Activated CD8-positive, alpha-beta memory T cell treated with anti-CD3 and anti-CD28 coated beads, Interleukin-2, amount 50 U/mL, for 24 hours (primary cell): ENCODE data around the gene LMBR1L.

Experiments
- DNase-seq: peaks from one replicate; pipeline ENCODE4 v3.0.0-alpha.2; 2020; ENCODE audit errors: extremely low read depth

The LMBR1L gene

DNA sequence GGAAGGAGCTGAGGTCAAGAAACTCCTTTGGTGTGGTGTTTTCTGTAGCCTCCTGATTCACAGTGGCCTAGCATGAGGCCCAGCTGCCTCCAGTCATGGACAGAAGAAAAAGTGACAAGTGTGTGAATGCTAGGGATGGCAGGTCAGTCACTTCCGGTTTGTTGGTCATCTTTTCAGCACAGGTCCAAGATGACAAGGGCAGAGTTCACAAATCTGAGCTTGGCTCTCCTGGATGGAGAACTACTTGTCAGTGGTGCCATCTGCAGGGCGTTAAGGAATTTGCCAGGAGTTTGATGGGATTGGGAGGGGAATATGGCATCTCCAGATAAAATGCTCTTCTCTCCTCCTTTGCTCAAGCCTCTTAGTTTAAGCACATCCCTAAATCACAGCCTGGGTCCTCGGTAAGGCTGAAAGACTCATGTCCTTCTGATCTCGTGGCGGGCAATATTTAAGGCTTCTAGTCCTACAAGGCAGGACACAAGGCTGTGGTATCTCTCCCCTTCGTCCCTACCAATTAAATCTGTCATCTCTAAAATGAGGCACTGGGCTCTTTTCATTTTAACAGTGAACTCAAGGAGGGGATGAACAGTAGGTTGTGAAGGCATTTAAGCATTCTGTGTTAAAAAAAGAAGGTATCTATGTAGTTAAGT, 10.5 kb upstream of the LMBR1L start:
- no peak for DNase-seq

DNA sequence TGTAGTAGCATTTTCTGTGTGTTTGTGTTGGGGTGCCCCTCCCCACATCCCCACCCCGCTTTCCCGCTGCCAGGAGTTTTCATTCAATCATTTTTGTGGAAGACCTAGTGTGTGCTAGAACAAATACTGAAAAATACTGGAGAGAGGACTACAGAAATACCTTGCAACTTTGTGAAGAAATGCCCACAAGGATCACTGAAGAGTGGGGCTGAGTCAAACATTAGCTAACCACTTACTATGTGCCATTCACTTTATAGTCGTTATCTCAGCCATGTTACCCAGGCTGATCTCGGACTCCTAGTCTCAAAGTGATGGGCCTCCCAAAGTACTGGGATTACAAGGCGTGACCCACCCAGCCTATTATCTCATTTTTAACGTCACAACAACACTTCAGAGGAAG, 559 bp upstream of the LMBR1L start:
- no peak for DNase-seq

DNA sequence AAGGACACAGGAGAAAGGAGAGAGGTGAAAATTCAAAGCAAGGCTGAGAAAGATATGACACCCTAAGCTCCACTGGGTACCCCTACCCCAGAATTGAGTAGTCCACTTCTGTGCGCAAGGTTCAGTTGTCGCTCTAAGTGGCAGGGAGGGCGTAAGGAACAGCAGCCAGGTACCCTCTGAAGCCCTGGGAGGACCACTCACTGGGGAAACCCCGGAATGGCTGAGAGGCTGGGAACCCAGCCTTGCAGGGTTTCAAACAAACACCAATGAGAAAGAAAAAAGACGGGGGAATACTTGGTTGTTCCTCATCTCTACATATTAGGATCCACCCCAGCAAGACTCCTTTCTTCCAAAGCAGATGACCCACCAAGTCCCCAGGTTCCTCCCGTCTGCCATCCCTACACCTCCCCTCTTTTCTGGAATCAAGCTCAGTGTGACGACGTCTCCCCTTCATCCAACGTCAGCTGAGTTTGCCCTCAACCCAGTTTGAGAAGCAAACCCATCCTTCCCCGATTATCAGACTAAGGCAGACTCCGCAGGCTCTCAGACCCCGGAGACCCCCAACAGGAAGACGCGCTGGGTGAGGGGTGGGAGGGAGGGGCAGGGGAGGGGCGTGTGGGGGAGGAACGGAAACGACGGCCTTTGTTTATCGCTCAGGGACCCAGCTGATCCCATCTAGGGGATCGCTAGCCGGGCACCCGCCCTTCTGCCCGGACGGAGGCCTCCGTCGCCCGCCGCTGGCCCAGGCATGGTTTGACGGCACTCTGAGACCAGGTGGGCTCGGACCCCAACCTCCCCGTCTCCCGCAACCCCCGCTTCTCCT, 795 bp downstream of the LMBR1L start:
- DNase-seq = no peak

DNA sequence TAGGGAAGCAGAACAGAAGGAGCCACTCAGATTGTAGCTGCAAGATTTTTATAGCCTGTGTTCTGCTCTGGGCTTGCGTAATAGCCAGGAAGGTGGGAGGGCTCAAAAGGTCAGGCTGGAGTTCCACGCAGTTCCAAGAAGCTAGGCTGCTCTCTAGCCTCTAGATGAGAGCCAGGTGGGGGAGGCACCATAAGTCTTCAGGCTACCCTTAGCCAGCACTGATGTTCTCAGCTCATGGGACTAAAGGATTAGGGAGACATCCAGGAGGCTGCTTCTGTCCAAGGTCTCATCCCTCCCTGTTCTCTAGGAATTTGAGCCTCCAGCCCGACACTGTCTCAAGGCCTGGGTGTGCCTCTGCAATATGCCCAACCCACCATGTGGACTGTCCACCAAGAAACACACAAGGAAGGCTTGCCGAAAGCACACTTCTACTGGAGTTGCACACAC, 1.7 kb downstream of the LMBR1L start:
- no peak for DNase-seq

DNA sequence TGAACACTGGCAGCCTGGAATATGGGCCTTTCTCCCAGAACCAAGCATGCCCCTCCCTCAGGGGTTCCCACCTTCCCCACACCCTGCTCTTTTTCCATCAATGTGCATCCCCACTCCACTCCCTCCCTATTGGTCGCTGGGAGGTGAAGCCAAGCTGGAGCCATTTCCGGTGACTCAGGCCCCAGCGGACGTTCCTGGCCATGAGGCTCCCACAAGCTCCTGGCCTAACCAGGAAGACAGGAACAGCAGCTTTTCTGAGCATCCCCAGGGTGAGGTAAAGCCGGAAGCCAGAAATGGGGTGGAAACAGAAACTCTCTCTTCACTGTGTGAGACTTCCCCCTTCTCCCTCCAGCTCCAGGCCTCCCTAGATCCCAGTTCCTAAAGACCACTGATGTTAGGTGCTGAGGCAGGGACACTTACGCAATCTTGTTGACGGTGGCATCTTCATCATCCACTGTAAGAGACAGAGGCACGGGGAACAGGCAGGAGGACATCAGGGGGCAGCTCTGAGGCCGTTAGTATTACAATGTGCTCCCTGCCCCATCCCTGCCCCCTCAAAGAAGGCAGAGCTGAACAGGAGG, 5.1 kb downstream of the LMBR1L start:
- DNase-seq = no peak

DNA sequence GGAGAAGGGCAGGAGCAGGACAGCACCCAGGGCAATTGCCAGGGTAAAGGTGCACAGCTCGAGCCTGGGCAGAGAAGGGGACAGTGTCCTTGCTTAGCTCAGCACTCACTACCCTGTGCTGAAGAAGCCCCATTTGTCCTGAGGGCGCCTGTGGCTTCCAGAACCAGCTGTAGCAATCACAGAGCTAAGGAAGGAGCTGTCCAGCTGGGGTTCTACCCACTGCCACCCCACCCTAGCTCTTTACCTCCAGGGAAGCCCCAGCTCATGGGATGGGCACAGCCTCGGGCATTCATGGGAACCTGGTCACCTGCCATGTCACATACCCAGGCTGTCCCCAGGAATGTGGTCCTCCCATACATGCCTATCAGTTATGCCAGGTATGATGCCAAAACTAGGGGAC, 5.8 kb downstream of the LMBR1L start:
- DNase-seq = no peak

DNA sequence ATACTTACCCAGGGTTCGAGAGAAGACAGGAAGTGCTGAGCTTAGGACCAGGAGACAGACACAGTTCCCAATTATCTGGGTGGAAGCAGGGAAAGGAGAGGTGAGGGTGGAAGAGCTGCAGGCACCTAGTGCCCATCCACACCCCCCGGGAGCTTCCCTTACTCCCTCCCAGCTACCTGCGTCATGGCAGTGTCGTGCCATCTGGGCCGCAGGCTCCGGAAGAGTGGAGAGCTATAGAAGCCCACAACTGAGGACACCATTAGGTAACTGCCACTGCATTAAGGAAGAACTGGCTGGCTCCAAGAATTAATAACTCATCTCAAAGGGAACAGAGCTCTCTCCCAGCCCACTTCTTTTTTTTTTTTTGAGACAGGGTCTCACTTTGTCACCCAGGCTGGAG, 10.3 kb downstream of the LMBR1L start:
- no peak for DNase-seq

DNA sequence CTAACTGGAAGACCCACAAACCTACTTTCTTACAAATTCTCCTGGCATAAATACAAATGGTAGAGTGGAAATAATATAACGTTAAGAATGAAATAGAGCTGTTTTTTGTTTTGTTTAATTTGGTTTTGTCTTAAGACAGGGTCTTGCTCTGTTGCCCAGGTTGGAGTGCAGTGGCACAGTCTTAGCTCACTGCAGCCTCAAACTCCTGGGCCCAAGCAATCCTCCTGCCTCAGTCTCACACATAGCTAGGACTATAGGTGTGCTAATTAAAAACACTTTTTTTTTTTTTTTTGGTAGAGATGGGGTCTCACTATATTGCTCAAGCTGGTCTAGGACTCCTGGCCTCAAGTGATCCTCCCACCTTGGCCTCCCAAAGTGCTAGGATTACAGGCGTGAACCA, 11.9 kb downstream of the LMBR1L start:
- DNase-seq = no peak

DNA sequence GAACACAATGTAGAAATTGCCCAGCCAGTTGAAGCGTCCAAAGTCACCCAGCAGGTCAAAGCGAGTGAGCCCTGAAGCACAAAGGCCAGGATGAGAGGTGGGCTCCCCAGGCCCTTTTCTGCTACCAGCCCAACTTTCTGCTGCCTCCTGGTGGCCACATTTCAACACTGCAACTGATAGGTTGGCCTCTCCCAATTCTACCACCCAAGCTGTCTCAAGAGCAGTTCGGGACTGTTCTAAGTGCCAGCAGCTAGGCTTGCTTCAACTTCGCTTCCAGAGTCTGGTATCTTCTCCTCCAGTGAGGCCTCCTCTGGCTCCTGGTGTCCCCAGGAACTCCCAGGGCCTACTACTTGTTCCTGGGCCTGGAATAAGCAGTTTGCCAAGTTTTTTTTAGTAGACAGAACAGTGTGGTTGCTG, 12.6 kb downstream of the LMBR1L start:
- DNase-seq = peak; percentile 37

DNA sequence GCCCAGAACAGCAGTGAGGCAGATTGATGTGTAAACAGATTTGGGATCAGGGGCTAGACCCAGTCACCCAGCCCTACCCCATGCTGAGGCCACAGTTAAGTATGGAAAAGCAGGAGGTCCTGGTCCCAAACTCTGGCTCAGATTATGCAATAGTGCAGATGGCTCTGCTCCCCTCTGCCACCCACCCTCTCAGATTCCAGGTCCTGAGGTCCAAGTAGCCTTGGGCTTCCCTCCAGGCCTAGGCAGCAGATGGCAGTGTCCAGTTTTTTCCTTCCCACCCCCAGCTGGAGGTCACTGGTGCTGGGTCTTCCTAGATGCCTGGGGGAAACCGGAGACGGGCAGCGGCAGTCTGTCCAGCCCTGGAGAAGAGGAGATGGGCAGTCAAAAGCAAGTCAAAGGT, 13.3 kb downstream of the LMBR1L start:
- no peak for DNase-seq

DNA sequence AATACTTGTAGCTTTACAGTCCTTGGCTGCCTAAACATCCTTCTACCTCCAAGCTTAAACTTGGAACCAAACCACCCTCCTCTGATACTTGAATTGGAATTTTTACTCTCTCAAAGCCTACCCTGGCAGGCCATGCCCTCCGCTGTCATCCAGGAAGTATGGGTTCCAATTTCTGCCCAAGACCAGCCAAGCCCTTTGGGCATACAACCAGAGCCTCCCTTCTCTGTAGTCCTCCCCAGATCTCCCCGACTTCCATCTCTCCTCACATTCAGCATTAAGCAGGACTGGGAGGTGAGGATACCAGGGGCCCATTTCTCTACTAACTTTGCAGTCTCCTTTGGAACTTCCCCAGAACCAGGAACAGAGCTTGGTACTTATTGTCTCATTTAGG, 15.7 kb downstream of the LMBR1L start:
- DNase-seq = no peak

DNA sequence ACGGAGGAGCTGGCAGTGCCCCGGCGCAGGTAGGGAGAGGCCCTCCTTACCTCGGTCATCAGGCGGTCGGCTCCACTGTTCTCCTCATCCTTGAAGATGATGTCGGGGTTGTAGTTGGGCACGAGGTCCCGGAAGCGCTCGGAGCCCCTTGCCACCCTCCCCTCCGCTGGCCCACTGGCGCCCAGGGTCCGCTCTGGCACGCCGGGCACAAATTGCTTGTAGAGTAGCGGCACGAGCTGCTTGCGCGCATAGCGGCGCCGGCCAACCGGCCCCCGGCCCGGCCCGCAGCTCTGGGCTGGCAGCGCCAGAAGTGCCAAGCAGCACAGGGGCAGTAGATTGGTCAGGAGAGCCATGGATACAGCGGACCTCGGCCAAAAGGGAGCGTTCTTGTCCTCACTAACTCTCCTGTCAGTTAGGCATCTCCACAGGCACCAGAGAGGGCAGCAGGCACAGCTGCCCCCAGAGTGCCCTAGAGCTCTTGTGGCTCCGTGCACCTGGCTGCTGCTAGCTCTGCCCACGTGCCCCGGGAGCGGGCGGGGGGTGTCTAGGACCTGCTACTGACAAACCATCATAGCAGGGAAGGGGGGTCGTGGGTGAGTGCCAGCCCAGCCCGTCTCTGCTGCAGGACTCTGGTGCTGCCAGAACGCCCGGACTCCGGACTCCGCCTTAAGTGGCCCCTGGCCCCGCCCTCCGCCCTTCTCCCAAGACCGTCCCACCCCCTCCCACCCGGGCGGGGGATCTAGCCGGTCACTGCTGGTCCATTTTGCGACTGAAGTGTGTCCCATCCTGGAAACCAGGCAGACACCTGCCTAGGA, 16.3 kb downstream of the LMBR1L start, which contains the start of gene DHH:
Gene DHH, minus strand, starts transcription at position 642 of the 815 bp plus-strand sequence. Its CDS starts 289 bp downstream, at position 353.
- DNase-seq = no peak

DNA sequence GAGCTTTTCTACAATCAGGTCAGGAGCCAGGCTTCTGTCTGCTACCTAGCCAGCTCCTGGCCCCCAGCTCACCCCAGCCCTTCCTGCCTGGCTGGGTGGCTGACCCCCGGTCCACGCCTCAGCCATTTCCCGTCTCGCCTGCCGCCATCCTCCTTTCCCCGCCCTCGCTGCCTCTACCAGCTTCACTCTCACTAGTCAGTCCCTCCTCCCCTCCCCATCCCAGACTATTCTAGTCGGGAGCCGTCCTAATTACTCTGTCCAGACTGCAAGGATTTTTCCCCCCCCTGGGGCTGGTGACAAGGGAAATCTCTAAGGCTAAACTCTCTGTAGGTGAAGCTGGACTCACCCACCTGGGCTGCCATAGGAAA, 16.9 kb downstream of the LMBR1L start:
- DNase-seq = no peak

DNA sequence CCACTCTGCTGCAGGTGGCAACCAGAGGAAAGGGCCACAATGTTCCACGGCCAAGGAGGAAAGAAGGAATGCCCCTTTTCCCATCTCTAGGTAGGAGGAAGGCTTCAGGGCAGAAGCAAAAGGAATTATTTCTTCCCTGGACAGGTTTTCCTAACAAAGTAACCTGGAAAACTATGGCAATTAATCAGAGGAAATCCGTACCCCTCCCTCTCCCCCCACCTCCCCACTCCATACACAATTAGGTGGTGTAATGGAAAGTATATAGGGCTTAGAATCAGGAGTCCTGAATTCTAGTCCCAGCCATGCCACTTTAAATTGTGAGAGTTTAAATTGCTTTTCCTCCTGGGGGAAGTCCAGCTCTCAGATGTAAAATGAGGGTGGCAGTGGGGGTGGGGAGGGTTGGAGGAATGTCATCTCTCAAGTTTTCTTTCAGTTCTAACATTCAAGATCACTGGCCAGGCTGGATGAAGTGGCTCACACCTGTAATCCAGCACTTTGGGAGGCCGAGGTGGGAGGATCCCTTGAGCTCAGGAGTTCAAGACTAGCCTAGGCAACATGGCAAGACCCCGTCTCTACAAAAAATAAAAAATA, 17.7 kb downstream of the LMBR1L start:
- DNase-seq = no peak

DNA sequence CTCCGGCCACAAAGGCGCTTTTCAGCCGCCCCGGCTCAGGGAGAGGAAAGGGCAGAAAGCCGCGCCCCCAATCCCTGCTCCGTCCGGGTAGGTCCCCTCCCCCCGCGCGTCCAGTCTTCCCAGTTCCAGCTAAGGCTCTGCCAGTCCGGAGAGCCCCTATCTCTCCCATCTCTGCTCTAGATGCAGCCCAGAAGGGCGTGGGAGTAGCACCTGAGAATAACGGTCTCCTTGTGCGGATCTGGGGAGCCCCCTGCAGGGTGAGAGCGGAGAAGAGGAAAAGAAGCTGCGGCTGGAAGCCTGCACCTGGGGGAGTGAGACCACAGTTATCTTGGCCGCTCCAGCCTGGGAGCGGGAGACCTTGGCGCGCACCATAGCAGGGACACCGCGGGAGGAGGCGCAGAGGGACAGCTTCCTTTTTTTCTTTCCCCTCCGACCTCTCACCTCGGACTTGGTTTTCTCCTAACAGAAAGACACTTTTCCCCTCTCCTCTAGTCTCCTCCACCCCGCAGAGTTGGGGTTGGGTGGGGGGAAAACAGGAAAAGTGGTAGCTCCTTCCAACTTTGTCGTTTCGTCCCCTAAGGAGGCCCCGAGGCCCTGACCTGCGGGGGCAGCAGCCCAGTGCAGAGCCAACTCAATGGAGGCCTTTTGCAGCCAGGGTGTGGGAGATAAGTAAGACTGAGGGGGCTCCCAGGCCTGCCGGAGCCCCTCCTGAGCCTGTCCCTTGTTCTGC, 18.4 kb downstream of the LMBR1L start:
- DNase-seq = no peak

DNA sequence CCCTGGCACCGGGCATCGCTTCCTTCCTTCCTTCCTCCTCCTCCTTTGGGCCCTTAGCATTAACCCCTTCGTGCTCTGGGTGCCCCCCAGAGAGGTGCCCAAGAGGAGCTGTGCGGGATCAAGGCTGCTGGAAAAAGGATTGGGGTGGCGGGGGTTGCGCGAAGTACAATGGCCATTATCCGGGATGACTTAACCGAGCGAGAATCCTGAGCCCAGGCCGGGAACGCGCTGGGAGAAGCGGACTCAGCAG, 18.9 kb downstream of the LMBR1L start:
- no peak for DNase-seq

DNA sequence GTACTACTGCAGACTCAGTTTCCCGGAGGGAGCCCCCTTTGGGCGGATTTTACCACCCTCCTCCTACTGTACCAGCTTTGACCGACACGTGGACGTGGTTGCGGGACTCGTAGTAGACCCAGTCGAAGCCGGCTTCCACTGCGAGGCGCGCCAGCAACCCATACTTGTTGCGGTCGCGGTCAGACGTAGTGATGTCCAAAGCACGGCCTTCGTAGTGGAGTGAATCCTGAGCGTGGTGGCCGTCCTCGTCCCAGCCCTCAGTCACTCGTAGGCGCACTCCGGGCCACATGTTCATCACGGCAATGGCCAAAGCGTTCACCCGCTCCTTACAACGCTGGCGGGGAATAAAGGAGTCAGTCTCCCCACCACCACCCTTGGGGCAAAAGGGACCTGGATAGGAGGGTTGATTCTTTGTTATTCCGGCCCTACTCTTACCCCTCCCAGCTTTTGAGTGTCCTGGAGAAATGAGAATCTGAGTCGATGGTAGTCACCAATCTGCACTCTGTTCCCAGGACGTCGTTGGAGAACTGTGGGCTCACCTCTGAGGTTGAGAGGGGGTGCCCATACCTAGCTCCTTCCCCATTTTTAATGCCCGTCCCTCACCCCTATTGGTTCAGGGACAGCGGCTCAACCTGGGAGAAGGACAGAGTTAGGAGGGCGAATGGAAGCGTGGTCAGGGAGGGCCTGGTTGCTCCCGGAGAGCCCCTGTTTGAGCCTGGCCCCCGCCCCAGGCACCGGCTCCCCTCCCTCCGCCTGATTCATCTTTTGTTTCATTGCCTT, 19.4 kb downstream of the LMBR1L start:
- DNase-seq = no peak

DNA sequence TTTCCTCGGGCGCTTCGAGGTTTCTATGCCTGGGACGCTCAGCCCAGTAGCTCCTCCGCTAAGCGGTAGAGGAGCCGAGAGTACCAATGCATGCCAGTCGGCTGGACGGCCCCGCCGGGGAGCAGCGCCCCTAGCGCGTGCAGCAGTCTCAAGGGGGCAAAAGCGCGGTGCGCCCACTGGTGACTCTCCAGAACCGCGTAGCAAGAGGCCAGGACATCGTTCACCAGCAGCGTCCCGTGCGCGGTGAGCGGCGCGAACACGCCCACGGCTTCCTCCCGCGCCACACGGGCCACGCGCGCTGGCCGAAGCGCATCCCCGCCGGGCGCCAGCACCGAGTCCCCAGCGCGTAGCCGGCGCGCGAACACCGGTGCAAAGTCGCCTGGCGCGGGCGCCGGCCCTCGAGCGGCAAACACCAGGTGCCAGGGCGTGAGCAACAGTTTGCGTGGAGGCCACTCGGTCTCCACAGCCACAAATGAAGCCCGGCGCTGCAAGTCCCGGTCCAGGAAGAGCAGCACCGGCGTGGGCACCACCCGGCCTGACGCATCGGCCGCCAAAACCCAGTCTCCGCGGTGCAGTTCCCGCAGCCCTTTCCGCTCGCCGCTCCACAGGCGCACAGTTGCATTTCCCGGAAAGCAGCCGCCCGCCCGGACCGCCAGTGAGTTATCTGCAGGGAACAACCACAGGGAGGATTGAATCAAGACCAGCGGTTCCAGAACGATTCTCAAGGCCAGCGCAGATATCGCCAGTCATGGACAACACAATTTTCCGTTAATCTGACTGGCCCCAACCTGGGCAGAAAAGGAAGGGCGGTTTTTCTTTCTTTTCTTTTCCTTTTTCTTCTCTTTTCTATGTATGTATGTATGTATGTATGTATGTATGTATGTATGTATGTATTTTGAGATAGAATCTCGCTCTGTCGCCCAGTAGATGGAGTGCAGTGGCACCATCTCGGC, 20.6 kb downstream of the LMBR1L start:
- no peak for DNase-seq

DNA sequence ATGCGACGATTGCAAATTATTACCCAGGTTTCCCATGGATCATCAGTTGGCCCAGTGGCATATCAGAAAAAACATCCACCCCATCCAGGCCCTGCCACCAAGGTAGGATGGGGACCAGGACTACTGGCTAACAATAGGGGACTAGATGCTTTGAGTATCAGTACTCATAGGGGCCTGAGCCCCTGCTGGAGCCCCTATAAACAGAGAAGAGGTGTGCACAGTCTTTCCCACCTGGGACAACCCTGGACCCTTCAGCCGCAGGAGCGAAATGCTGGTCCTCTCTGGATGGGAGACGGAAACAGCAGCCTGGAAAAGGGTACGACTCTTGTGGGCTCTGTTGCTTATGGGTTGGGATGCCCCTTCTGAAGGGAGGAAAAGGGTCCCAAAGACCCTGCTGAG, 21.7 kb downstream of the LMBR1L start:
- no peak for DNase-seq
